Measurements from ENCODE around the gene DCUN1D1. TPM values are rescaled to one million over a fixed set of nuclear protein-coding genes. Genes with fewer than 3 reads are reported as not detected.

The DCUN1D1 gene
- total RNA-seq, 2 donors from 2014 or later = 13.4 to 26.6 TPM

DNA sequence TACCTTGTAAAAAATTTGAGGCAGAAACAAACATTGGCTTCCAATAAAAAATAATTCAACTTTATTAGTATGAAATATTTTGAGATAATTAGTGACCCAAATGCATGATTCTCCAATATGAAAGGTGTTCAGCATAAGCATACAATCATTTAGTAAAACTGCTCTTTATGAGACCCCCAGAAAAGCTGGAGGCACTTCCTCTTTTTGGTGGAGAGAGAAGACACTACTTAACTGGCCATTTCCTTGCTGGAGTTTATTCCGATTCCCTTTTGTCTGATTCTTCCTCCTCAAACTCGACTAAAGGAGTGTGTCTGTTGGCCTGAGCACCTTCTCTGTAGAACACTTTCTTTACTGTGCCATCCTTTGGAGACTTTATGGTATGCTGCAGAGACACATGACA is 34.8 kb upstream of the DCUN1D1 start:
- Histone ChIP-seq H3K27me3 (replicated peaks; ENCODE audit: insufficient read depth) (no peaks in the 10 kb centered on the region), H3K36me3 (peaks cover 18% of the 10 kb centered on the region), H3K27ac (no peak overlapping the region), H3K4me3 (no peak overlapping the region), H3K4me1 (ENCODE audit: control insufficient read depth in 1 of 2, low read depth in 2 of 2) (peaks cover 3 to 4% of the 10 kb centered on the region in 2 donors), H3K9me3 (no peaks in the 10 kb centered on the region)
- ATAC-seq (ENCODE audit: insufficient number of reproducible peaks, low FRiP score, low read depth) (no peak), DNase-seq (ENCODE audit: low spot score) (no peak)
- no peak for TF ChIP-seq CTCF (IDR thresholded peaks at IDR 0.05)

- no peak for ATAC-seq (ENCODE audit: insufficient number of reproducible peaks, low FRiP score, low read depth)
- DNase-seq (ENCODE audit: low spot score) = no peak
- H3K36me3 ChIP-seq = peaks cover 13% of the 10 kb centered on the region
- H3K4me3 ChIP-seq = no peak overlapping the region
- H3K4me1 ChIP-seq (ENCODE audit: control insufficient read depth in 1 of 2, low read depth in 2 of 2) = peaks cover 5 to 17% of the 10 kb centered on the region in 2 donors
- no peaks in the 10 kb centered on the region for H3K27me3 ChIP-seq (replicated peaks; ENCODE audit: insufficient read depth)
- TF ChIP-seq CTCF (IDR thresholded peaks at IDR 0.05) = no peak
- H3K9me3 ChIP-seq = no peaks in the 10 kb centered on the region
- H3K27ac ChIP-seq = no peak overlapping the region
Measured at GRCh38 chr3:183013856-183014255, 33.5 kb upstream of the DCUN1D1 start.

- DNase-seq (ENCODE audit: low spot score) (no peak), ATAC-seq (ENCODE audit: insufficient number of reproducible peaks, low FRiP score, low read depth) (no peak)
- Histone ChIP-seq H3K36me3 (peaks cover 10% of the 10 kb centered on the region), H3K27ac (no peak overlapping the region), H3K27me3 (replicated peaks; ENCODE audit: insufficient read depth) (no peaks in the 10 kb centered on the region), H3K4me3 (no peak overlapping the region), H3K9me3 (no peaks in the 10 kb centered on the region), H3K4me1 (ENCODE audit: control insufficient read depth in 1 of 2, low read depth in 2 of 2) (peaks cover 10 to 21% of the 10 kb centered on the region in 2 donors)
- TF ChIP-seq CTCF (IDR thresholded peaks at IDR 0.05) = no peak
Measured at GRCh38 chr3:183013074-183013473, 32.7 kb upstream of the DCUN1D1 start.

DNA sequence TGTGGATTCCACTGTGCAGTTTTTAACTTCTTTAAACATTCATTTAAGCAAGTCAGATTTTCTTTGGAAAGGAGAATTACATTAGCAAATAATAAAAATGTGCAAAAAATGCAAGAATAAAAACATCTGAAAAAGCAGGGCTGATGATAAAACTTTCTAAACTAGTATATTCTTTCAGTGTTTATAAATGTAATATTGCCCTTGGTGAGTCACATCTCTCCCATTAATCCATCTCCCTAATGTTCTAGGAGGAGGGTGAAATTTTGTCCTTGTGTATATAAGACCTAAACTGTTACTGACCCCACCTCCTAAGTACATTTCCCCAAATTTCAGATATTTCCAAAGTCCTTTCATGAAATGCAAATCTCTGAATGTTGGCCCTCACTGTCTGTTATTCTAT is 28.5 kb upstream of the DCUN1D1 start:
- TF ChIP-seq CTCF (IDR thresholded peaks at IDR 0.05) = no peak
- ATAC-seq (ENCODE audit: insufficient number of reproducible peaks, low FRiP score, low read depth) (no peak), DNase-seq (ENCODE audit: low spot score) (no peak)
- Histone ChIP-seq H3K27me3 (replicated peaks; ENCODE audit: insufficient read depth) (no peaks in the 10 kb centered on the region), H3K9me3 (no peaks in the 10 kb centered on the region), H3K4me1 (ENCODE audit: control insufficient read depth in 1 of 2, low read depth in 2 of 2) (peaks cover 13 to 21% of the 10 kb centered on the region in 2 donors), H3K27ac (peak overlapping the region in 1 of 2 donors; percentile 21), H3K4me3 (no peak overlapping the region), H3K36me3 (no peaks in the 10 kb centered on the region)

DNA sequence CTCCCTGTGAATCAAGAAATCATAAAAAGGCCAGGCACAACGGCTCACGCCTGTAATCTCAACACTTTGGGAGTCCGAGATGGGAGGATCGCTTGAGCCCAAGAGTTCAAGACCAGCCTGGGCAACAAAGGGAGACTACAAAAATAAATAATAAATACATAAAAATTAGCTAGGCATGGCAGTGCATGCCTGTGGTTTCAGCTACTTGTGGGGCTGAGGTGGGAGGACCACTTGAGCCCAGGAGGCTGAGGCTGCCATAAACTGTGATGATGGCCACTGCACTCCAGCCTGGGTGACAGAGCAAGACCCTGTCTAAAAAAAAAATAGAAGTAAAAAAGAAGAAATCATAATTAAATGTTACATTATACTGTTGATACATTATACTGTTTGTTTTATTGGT is 28.0 kb upstream of the DCUN1D1 start:
- H3K27me3 ChIP-seq (replicated peaks; ENCODE audit: insufficient read depth) = no peaks in the 10 kb centered on the region
- H3K4me3 ChIP-seq = no peak overlapping the region
- ATAC-seq (ENCODE audit: insufficient number of reproducible peaks, low FRiP score, low read depth) (no peak), DNase-seq (ENCODE audit: low spot score) (no peak)
- TF ChIP-seq CTCF (IDR thresholded peaks at IDR 0.05) = no peak
- no peak overlapping the region for H3K27ac ChIP-seq
- H3K36me3 ChIP-seq = no peaks in the 10 kb centered on the region
- H3K9me3 ChIP-seq = no peaks in the 10 kb centered on the region
- peaks cover 13 to 21% of the 10 kb centered on the region in 2 donors for H3K4me1 ChIP-seq (ENCODE audit: control insufficient read depth in 1 of 2, low read depth in 2 of 2)
